ENCODE results near the gene ACSM2A. TPM values are rescaled to one million over a fixed set of nuclear protein-coding genes. Genes with fewer than 3 reads are reported as not detected.
A peak's percentile ranks its signal among the peaks of the same experiment; 100 is the strongest.
"Not testable (repeated sequence)": the region's sequence is repeated elsewhere in the genome, so short reads cannot be mapped to it uniquely, and the experiment has no call there.

ACSM2A gene
- polyA plus RNA-seq, 1 donor, result 0.30 TPM

GRCh38 chr16:20453633-20454032 is 2.3 kb downstream of the ACSM2A start:
- not testable (repeated sequence) for DNase-seq; H3K4me3 ChIP-seq (ENCODE audit: low read length); H3K27me3 ChIP-seq (ENCODE audit: control insufficient read depth, insufficient read depth, low read length); H3K9me3 ChIP-seq (ENCODE audit: control insufficient read depth, low read depth, low read length); H3K36me3 ChIP-seq (ENCODE audit: control insufficient read depth, insufficient read depth, low read length); H3K4me1 ChIP-seq (ENCODE audit: control insufficient read depth, insufficient read depth, low read length); H3K27ac ChIP-seq (ENCODE audit: low read length)
- no CpG with 5 or more reads among the region's 5 CpGs for WGBS (ENCODE audit: insufficient coverage, low lambda C conversion rate)

DNA sequence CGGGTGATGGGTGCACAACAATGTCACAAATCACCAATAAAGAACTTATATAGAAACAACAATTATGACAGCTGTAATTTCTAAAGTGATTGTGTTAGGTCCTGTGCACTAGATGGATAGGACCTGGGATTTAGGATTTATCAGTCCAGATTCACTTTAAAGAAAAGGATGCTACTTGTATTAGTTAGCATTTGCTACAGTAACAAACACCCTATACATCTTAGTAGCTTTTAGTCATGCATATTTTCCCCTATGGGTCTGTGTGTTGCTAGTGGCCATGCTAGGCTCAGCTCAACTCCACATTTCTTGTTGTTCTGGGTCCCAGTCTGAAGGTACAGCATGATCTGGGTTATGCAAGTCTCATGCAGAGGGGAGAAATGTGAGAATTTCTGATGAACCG is 7.9 kb downstream of the ACSM2A start:
- not testable (repeated sequence) for H3K36me3 ChIP-seq (ENCODE audit: control insufficient read depth, insufficient read depth, low read length); H3K27me3 ChIP-seq (ENCODE audit: control insufficient read depth, insufficient read depth, low read length); H3K4me3 ChIP-seq (ENCODE audit: low read length); H3K9me3 ChIP-seq (ENCODE audit: control insufficient read depth, low read depth, low read length); H3K27ac ChIP-seq (ENCODE audit: low read length); H3K4me1 ChIP-seq (ENCODE audit: control insufficient read depth, insufficient read depth, low read length); DNase-seq
- no CpG with 5 or more reads among the region's 2 CpGs for WGBS (ENCODE audit: insufficient coverage, low lambda C conversion rate)

- not testable (repeated sequence) for H3K27ac ChIP-seq (ENCODE audit: low read length); H3K9me3 ChIP-seq (ENCODE audit: control insufficient read depth, low read depth, low read length); DNase-seq; H3K36me3 ChIP-seq (ENCODE audit: control insufficient read depth, insufficient read depth, low read length); H3K27me3 ChIP-seq (ENCODE audit: control insufficient read depth, insufficient read depth, low read length); H3K4me3 ChIP-seq (ENCODE audit: low read length); H3K4me1 ChIP-seq (ENCODE audit: control insufficient read depth, insufficient read depth, low read length)
- WGBS (ENCODE audit: insufficient coverage, low lambda C conversion rate), result no CpG with 5 or more reads among the region's 4 CpGs
Observed at GRCh38 chr16:20460313-20460712, 9.0 kb downstream of the ACSM2A start.

- not testable (repeated sequence) for H3K4me3 ChIP-seq (ENCODE audit: low read length); H3K27ac ChIP-seq (ENCODE audit: low read length); H3K9me3 ChIP-seq (ENCODE audit: control insufficient read depth, low read depth, low read length); H3K27me3 ChIP-seq (ENCODE audit: control insufficient read depth, insufficient read depth, low read length); DNase-seq; H3K36me3 ChIP-seq (ENCODE audit: control insufficient read depth, insufficient read depth, low read length); H3K4me1 ChIP-seq (ENCODE audit: control insufficient read depth, insufficient read depth, low read length)
Observed at GRCh38 chr16:20468954-20469353, 17.6 kb downstream of the ACSM2A start.

DNA sequence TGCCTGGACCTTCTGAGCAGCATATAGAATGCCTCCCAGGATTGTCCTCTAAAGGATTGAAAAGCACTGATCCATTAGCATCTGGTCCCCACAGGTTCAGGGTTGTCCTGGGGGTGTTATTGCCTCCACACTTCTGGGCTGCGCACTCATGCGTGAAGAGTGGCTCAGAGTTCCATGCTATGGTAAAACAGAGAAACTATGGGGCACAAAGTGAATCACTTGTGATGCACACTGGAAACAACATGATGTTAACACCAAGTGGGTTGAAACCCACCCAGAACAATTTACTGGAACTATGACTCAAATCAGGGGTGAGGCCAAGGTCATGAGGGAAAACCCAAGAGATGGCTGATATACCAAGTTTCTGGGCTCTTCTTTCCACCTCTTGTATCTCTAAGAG is 18.6 kb downstream of the ACSM2A start:
- not testable (repeated sequence) for H3K27ac ChIP-seq (ENCODE audit: low read length); H3K27me3 ChIP-seq (ENCODE audit: control insufficient read depth, insufficient read depth, low read length); H3K9me3 ChIP-seq (ENCODE audit: control insufficient read depth, low read depth, low read length); H3K4me1 ChIP-seq (ENCODE audit: control insufficient read depth, insufficient read depth, low read length); H3K36me3 ChIP-seq (ENCODE audit: control insufficient read depth, insufficient read depth, low read length); DNase-seq; H3K4me3 ChIP-seq (ENCODE audit: low read length)
- no CpG with 5 or more reads among the region's 2 CpGs for WGBS (ENCODE audit: insufficient coverage, low lambda C conversion rate)

GRCh38 chr16:20470732-20471131 is 19.4 kb downstream of the ACSM2A start:
- H3K9me3 ChIP-seq (ENCODE audit: control insufficient read depth, low read depth, low read length); H3K27ac ChIP-seq (ENCODE audit: low read length); H3K4me1 ChIP-seq (ENCODE audit: control insufficient read depth, insufficient read depth, low read length); H3K36me3 ChIP-seq (ENCODE audit: control insufficient read depth, insufficient read depth, low read length); H3K27me3 ChIP-seq (ENCODE audit: control insufficient read depth, insufficient read depth, low read length); DNase-seq; H3K4me3 ChIP-seq (ENCODE audit: low read length): not testable (repeated sequence)
- 75% methylated on average over 1 of the region's 1 CpG for WGBS (ENCODE audit: insufficient coverage, low lambda C conversion rate)

- no CpG with 5 or more reads among the region's 2 CpGs for WGBS (ENCODE audit: insufficient coverage, low lambda C conversion rate)
- not testable (repeated sequence) for H3K36me3 ChIP-seq (ENCODE audit: control insufficient read depth, insufficient read depth, low read length); H3K27ac ChIP-seq (ENCODE audit: low read length); H3K4me3 ChIP-seq (ENCODE audit: low read length); DNase-seq; H3K9me3 ChIP-seq (ENCODE audit: control insufficient read depth, low read depth, low read length); H3K27me3 ChIP-seq (ENCODE audit: control insufficient read depth, insufficient read depth, low read length); H3K4me1 ChIP-seq (ENCODE audit: control insufficient read depth, insufficient read depth, low read length)
Observed at GRCh38 chr16:20477188-20477744, 25.9 kb downstream of the ACSM2A start.

GRCh38 chr16:20483989-20484388 is 32.7 kb downstream of the ACSM2A start:
- not testable (repeated sequence) for H3K4me3 ChIP-seq (ENCODE audit: low read length); DNase-seq; H3K27me3 ChIP-seq (ENCODE audit: control insufficient read depth, insufficient read depth, low read length); H3K4me1 ChIP-seq (ENCODE audit: control insufficient read depth, insufficient read depth, low read length); H3K9me3 ChIP-seq (ENCODE audit: control insufficient read depth, low read depth, low read length); H3K36me3 ChIP-seq (ENCODE audit: control insufficient read depth, insufficient read depth, low read length)
- peak overlapping the region; percentile 58 for H3K27ac ChIP-seq (ENCODE audit: low read length)
- WGBS (ENCODE audit: insufficient coverage, low lambda C conversion rate), result no CpG with 5 or more reads among the region's 1 CpG

GRCh38 chr16:20484726-20485125 is 33.4 kb downstream of the ACSM2A start:
- WGBS (ENCODE audit: insufficient coverage, low lambda C conversion rate), result no CpG with 5 or more reads among the region's 1 CpG
- Histone ChIP-seq H3K27me3 (ENCODE audit: control insufficient read depth, insufficient read depth, low read length) (no peaks in the 10 kb centered on the region), H3K4me1 (ENCODE audit: control insufficient read depth, insufficient read depth, low read length) (peaks cover 7% of the 10 kb centered on the region), H3K4me3 (ENCODE audit: low read length) (no peak overlapping the region), H3K27ac (ENCODE audit: low read length) (peak overlapping the region; percentile 66), H3K9me3 (ENCODE audit: control insufficient read depth, low read depth, low read length) (no peaks in the 10 kb centered on the region), H3K36me3 (ENCODE audit: control insufficient read depth, insufficient read depth, low read length) (no peaks in the 10 kb centered on the region)
- peak; percentile 49 to 75 for DNase-seq

- peaks cover 7% of the 10 kb centered on the region for H3K4me1 ChIP-seq (ENCODE audit: control insufficient read depth, insufficient read depth, low read length)
- H3K27me3 ChIP-seq (ENCODE audit: control insufficient read depth, insufficient read depth, low read length), result no peaks in the 10 kb centered on the region
- no peak overlapping the region for H3K4me3 ChIP-seq (ENCODE audit: low read length)
- no peak for DNase-seq
- no CpG with 5 or more reads among the region's 1 CpG for whole genome bisulfite sequencing (ENCODE audit: insufficient coverage, low lambda C conversion rate)
- no peaks in the 10 kb centered on the region for H3K36me3 ChIP-seq (ENCODE audit: control insufficient read depth, insufficient read depth, low read length)
- H3K9me3 ChIP-seq (ENCODE audit: control insufficient read depth, low read depth, low read length), result no peaks in the 10 kb centered on the region
- peak overlapping the region; percentile 34 for H3K27ac ChIP-seq (ENCODE audit: low read length)
Observed at GRCh38 chr16:20485408-20485807, 34.1 kb downstream of the ACSM2A start.

GRCh38 chr16:20490994-20491393 is 39.7 kb downstream of the ACSM2A start:
- not testable (repeated sequence) for H3K27ac ChIP-seq (ENCODE audit: low read length); H3K4me1 ChIP-seq (ENCODE audit: control insufficient read depth, insufficient read depth, low read length); DNase-seq; H3K27me3 ChIP-seq (ENCODE audit: control insufficient read depth, insufficient read depth, low read length); H3K9me3 ChIP-seq (ENCODE audit: control insufficient read depth, low read depth, low read length); H3K36me3 ChIP-seq (ENCODE audit: control insufficient read depth, insufficient read depth, low read length); H3K4me3 ChIP-seq (ENCODE audit: low read length)
- WGBS (ENCODE audit: insufficient coverage, low lambda C conversion rate), result no CpG with 5 or more reads among the region's 3 CpGs

Data from large intestine (tissue), 3 donors.